H9 (cell line): ENCODE data around the gene MTARC1. TPM values are rescaled to one million over a fixed set of nuclear protein-coding genes. Genes with fewer than 3 reads are reported as not detected.

Experiments
- DNase-seq: peaks from one replicate; pipeline ENCODE4 v3.0.0-alpha.2; 2017
- H2AFZ ChIP-seq: one replicate; pipeline ENCODE4 v1.6.1; 2013; ENCODE audit warnings: mild to moderate bottlenecking, low read length, control low read depth, moderate library complexity
- H2AK5ac ChIP-seq: 2 replicates; pipeline ENCODE4 v1.6.1; 2013; ENCODE audit warnings: low read length, control low read depth, mixed read lengths; ENCODE audit not compliant: insufficient read length
- H2BK120ac ChIP-seq: one replicate; pipeline ENCODE4 v1.6.1; 2013; ENCODE audit warnings: low read depth, mild to moderate bottlenecking, low read length, control low read depth, inconsistent platforms; ENCODE audit not compliant: poor library complexity, severe bottlenecking
- H2BK12ac ChIP-seq: 2 replicates; pipeline ENCODE4 v1.6.1; 2013; ENCODE audit warnings: low read length, control low read depth, mixed read lengths, low read depth; ENCODE audit not compliant: insufficient read length
- H2BK15ac ChIP-seq: 2 replicates; pipeline ENCODE4 v1.6.1; 2013; ENCODE audit warnings: low read depth, low read length, control low read depth
- H2BK20ac ChIP-seq: one replicate; pipeline ENCODE4 v1.6.1; 2013; ENCODE audit warnings: low read depth, mild to moderate bottlenecking, low read length, control low read depth, inconsistent platforms; ENCODE audit not compliant: poor library complexity, severe bottlenecking
- H2BK5ac ChIP-seq: 2 replicates; pipeline ENCODE4 v1.6.1; 2013; ENCODE audit warnings: low read length, control low read depth, mixed read lengths; ENCODE audit not compliant: insufficient read length
- H3K14ac ChIP-seq: 2 replicates; pipeline ENCODE4 v1.6.1; 2013; ENCODE audit warnings: low read length, control low read depth; ENCODE audit not compliant: insufficient read depth
- H3K18ac ChIP-seq: 2 replicates; pipeline ENCODE4 v1.6.1; 2013; ENCODE audit warnings: low read depth, mild to moderate bottlenecking, mixed read lengths, low read length, control low read depth; ENCODE audit not compliant: insufficient read length
- H3K23ac ChIP-seq: 2 replicates; pipeline ENCODE4 v1.6.1; 2013; ENCODE audit warnings: low read length, control low read depth, mixed read lengths, low read depth; ENCODE audit not compliant: insufficient read length
- H3K23me2 ChIP-seq: 2 replicates; pipeline ENCODE4 v1.6.1; 2013; ENCODE audit warnings: low read depth, mild to moderate bottlenecking, mixed read lengths, low read length, control low read depth; ENCODE audit not compliant: insufficient read length, poor library complexity, severe bottlenecking
- H3K27ac ChIP-seq: 2 replicates; pipeline ENCODE4 v1.5.1; 2013; ENCODE audit warnings: low read length, control low read depth, mixed read lengths, low read depth; ENCODE audit not compliant: insufficient read length
- H3K27me3 ChIP-seq: 2 replicates; pipeline ENCODE4 v1.6.1; 2013; ENCODE audit warnings: low read length, control low read depth, inconsistent platforms; ENCODE audit not compliant: insufficient read depth
- H3K4ac ChIP-seq: 2 replicates; pipeline ENCODE4 v1.6.1; 2013; ENCODE audit warnings: low read depth, mild to moderate bottlenecking, control low read depth, inconsistent platforms, low read length, moderate library complexity
- H3K4me1 ChIP-seq: 2 replicates; pipeline ENCODE4 v1.6.1; 2013; ENCODE audit warnings: low read length, control low read depth, inconsistent platforms; ENCODE audit not compliant: insufficient read depth
- H3K4me2 ChIP-seq: 2 replicates; pipeline ENCODE4 v1.6.1; 2013; ENCODE audit warnings: low read length, control low read depth, mixed read lengths; ENCODE audit not compliant: insufficient read length, insufficient read depth
- H3K56ac ChIP-seq: 2 replicates; pipeline ENCODE4 v1.6.1; 2013; ENCODE audit warnings: low read depth, mild to moderate bottlenecking, mixed read lengths, low read length, control low read depth; ENCODE audit not compliant: insufficient read length
- H3K79me1 ChIP-seq: 2 replicates; pipeline ENCODE4 v1.6.1; 2013; ENCODE audit warnings: low read depth, mild to moderate bottlenecking, moderate library complexity, low read length, control low read depth, inconsistent platforms; ENCODE audit not compliant: insufficient read depth, poor library complexity, severe bottlenecking
- H3K79me2 ChIP-seq: 2 replicates; pipeline ENCODE4 v1.6.1; 2013; ENCODE audit warnings: low read length, control low read depth, inconsistent platforms; ENCODE audit not compliant: insufficient read depth
- H3K9ac ChIP-seq: 2 replicates; pipeline ENCODE4 v1.6.1; 2013; ENCODE audit warnings: low read length, control low read depth, mixed read lengths; ENCODE audit not compliant: insufficient read length; ENCODE audit errors: extremely low read depth
- H3K9me3 ChIP-seq: one replicate; pipeline ENCODE4 v1.6.1; 2013; ENCODE audit warnings: low read depth, low read length, inconsistent platforms; ENCODE audit not compliant: control insufficient read depth
- H3T11ph ChIP-seq: one replicate; pipeline ENCODE4 v1.6.1; 2013; ENCODE audit warnings: mild to moderate bottlenecking, low read length, control low read depth, inconsistent platforms
- H4K20me1 ChIP-seq: one replicate; pipeline ENCODE4 v1.6.1; 2013; ENCODE audit not compliant: control insufficient read depth, insufficient read length, insufficient read depth
- H4K5ac ChIP-seq: 2 replicates; pipeline ENCODE4 v1.6.1; 2013; ENCODE audit warnings: low read depth, mild to moderate bottlenecking, mixed read lengths, low read length, control low read depth; ENCODE audit not compliant: insufficient read length
- H4K8ac ChIP-seq: replicated peaks from 2 replicates; pipeline ENCODE4 v1.6.1; 2013; ENCODE audit warnings: low read length, control low read depth, mixed read lengths, low read depth; ENCODE audit not compliant: insufficient read length
- H4K91ac ChIP-seq: 2 replicates; pipeline ENCODE4 v1.6.1; 2013; ENCODE audit warnings: low read depth, mild to moderate bottlenecking, moderate library complexity, mixed read lengths, low read length, control low read depth; ENCODE audit not compliant: insufficient read length
- H3K27ac Mint-ChIP-seq, 3 experiments: 2 replicates in 2 of 3; 3 replicates in 1 of 3; pipeline ENCODE4 v1.8.0; 2020 to 2021; ENCODE audit warnings: mixed read lengths in 3 of 3, mild to moderate bottlenecking in 1 of 3, moderate library complexity in 1 of 3
- H3K27me3 Mint-ChIP-seq: 2 replicates; pipeline ENCODE4 v1.8.0; 2021; ENCODE audit warnings: low read depth, mild to moderate bottlenecking, moderate library complexity, mixed read lengths
- H3K36me3 Mint-ChIP-seq, 3 experiments: 2 replicates in 2 of 3; 3 replicates in 1 of 3; pipeline ENCODE4 v1.8.0; 2020 to 2021; ENCODE audit warnings: low read depth in 3 of 3, mixed read lengths in 3 of 3; ENCODE audit not compliant: insufficient read depth in 1 of 3
- H3K4me1 Mint-ChIP-seq, 2 experiments: 2 replicates each; pipeline ENCODE4 v1.8.0; 2020; ENCODE audit warnings: mixed read lengths in 2 of 2
- H3K4me3 Mint-ChIP-seq, 2 experiments: 2 replicates in 1 of 2; 3 replicates in 1 of 2; pipeline ENCODE4 v1.8.0; 2020 to 2021; ENCODE audit warnings: mild to moderate bottlenecking in 2 of 2, mixed read lengths in 2 of 2, moderate library complexity in 1 of 2
- H3K9me3 Mint-ChIP-seq, 2 experiments: 2 replicates in 1 of 2; 3 replicates in 1 of 2; pipeline ENCODE4 v1.8.0; 2020; ENCODE audit warnings: mild to moderate bottlenecking in 2 of 2, mixed read lengths in 2 of 2, moderate library complexity in 1 of 2
- CTCF ChIP-seq: fragments of 200-600 bp; sonication (generic); conservative IDR thresholded peaks from 3 replicates; pipeline ENCODE4 v1.8.0; 2021; ENCODE audit warnings: antibody characterized with exemption, mild to moderate bottlenecking
- total RNA-seq: library from RNA; stranded (reverse); gene quantifications from 2 replicates; pipeline ENCODE4 v1.2.1, GENCODE V29; 2021

The MTARC1 gene
- total RNA-seq, 1 experiment from 2014 or later = 33.7 TPM

- Mint-ChIP-seq H3K4me3 (no peak overlapping the region), H3K27me3 (no peaks in the 10 kb centered on the region), H3K4me1 (no peaks in the 10 kb centered on the region), H3K27ac (no peak overlapping the region), H3K9me3 (no peaks in the 10 kb centered on the region), H3K36me3 (peaks cover 8 to 46% (median 25%) of the 10 kb centered on the region in 3 experiments; a peak in 6 of 7 replicates)
- no peak overlapping the region for H3K14ac ChIP-seq
- H3K56ac ChIP-seq = no peak overlapping the region
- H3K23ac ChIP-seq = no peak overlapping the region
- no peaks in the 10 kb centered on the region for H4K20me1 ChIP-seq
- H3K4me2 ChIP-seq = no peak overlapping the region
- no peak overlapping the region for H2AFZ ChIP-seq
- no peak overlapping the region for H4K8ac ChIP-seq
- no peak overlapping the region for H2AK5ac ChIP-seq
- no peak overlapping the region for H2BK12ac ChIP-seq
- H3K79me2 ChIP-seq = no peaks in the 10 kb centered on the region
- TF ChIP-seq CTCF = no peak
- no peak for DNase-seq
- no peak overlapping the region for H2BK15ac ChIP-seq
- H3K4ac ChIP-seq = no peak overlapping the region
- H3K4me1 ChIP-seq = no peaks in the 10 kb centered on the region
- no peak overlapping the region for H3K9ac ChIP-seq
- no peak overlapping the region for H3K18ac ChIP-seq
- no peak overlapping the region for H2BK20ac ChIP-seq
- H4K5ac ChIP-seq = no peak overlapping the region
- no peaks in the 10 kb centered on the region for H3K27me3 ChIP-seq
- H3K23me2 ChIP-seq = no peaks in the 10 kb centered on the region
- H3T11ph ChIP-seq = no peak overlapping the region
- no peaks in the 10 kb centered on the region for H3K9me3 ChIP-seq
- H2BK5ac ChIP-seq = no peak overlapping the region
- H3K27ac ChIP-seq = no peak overlapping the region
- H2BK120ac ChIP-seq = no peak overlapping the region
- no peaks in the 10 kb centered on the region for H3K79me1 ChIP-seq
- no peak overlapping the region for H4K91ac ChIP-seq
Measured at GRCh38 chr1:220797044-220797443, 10.3 kb downstream of the MTARC1 start.
